Measurements from ENCODE around the gene SRCAP. TPM values are rescaled to one million over a fixed set of nuclear protein-coding genes. Genes with fewer than 3 reads are reported as not detected.
"Not testable (repeated sequence)": the region's sequence is repeated elsewhere in the genome, so short reads cannot be mapped to it uniquely, and the experiment has no call there.

Gene SRCAP
- total RNA-seq, 5 donors from 2014 or later (not counting 1 experiment from before 2014, with no cell fraction given): 82.8 to 124 (median 114) TPM

- Histone ChIP-seq H3K36me3 (ENCODE audit: control insufficient read depth in 2 of 2, extremely low read depth in 1 of 2, insufficient read depth in 1 of 2, low read length in 1 of 2) (peaks cover 10 to 55% of the 10 kb centered on the region in 2 donors), H3K9me3 (no peaks in the 10 kb centered on the region), H3K27ac (ENCODE audit: low read length) (no peak overlapping the region), H3K4me3 (ENCODE audit: control insufficient read depth in 1 of 2, extremely low read depth in 1 of 2, low read length in 1 of 2) (no peak overlapping the region), H3K4me1 (ENCODE audit: control insufficient read depth in 1 of 2, extremely low read depth in 1 of 2, insufficient read depth in 2 of 2, low read length in 2 of 2) (peaks cover 9 to 27% of the 10 kb centered on the region in 2 experiments), H3K27me3 (replicated peaks in 1 of 2; ENCODE audit: control insufficient read depth in 2 of 2, extremely low read depth in 1 of 2, insufficient read depth in 2 of 2, low read length in 1 of 2) (no peaks in the 10 kb centered on the region)
- ChIA-PET CTCF (no interaction called here), POLR2A (no interaction called here)
- Mint-ChIP-seq H3K4me3 (peak overlapping the region in 1 of 3 donors; percentile 84), H3K27me3 (no peaks in the 10 kb centered on the region), H3K4me1 (peaks cover 27 to 33% (median 30%) of the 10 kb centered on the region in 3 donors), H3K27ac (no peak overlapping the region), H3K36me3 (peaks cover 18% of the 10 kb centered on the region), H3K9me3 (no peaks in the 10 kb centered on the region)
- WGBS (ENCODE audit: insufficient coverage): 93% methylated on average over 8 of the region's 9 CpGs
- ATAC-seq (replicated peaks in 1 of 4) (no peak), DNase-seq (no peak)
These were observed 1.5 kb downstream of the SRCAP start for GRCh38 chr16:30700491-30700890.

GRCh38 chr16:30700971-30701370, 2.0 kb downstream of the SRCAP start:
- Histone ChIP-seq H3K9me3 (no peaks in the 10 kb centered on the region), H3K27ac (ENCODE audit: low read length) (no peak overlapping the region), H3K4me1 (ENCODE audit: control insufficient read depth in 1 of 2, extremely low read depth in 1 of 2, insufficient read depth in 2 of 2, low read length in 2 of 2) (peaks cover 9 to 27% of the 10 kb centered on the region in 2 experiments), H3K36me3 (ENCODE audit: control insufficient read depth in 2 of 2, extremely low read depth in 1 of 2, insufficient read depth in 1 of 2, low read length in 1 of 2) (peaks cover 10 to 59% of the 10 kb centered on the region in 2 donors), H3K27me3 (replicated peaks in 1 of 2; ENCODE audit: control insufficient read depth in 2 of 2, extremely low read depth in 1 of 2, insufficient read depth in 2 of 2, low read length in 1 of 2) (no peaks in the 10 kb centered on the region), H3K4me3 (ENCODE audit: control insufficient read depth in 1 of 2, extremely low read depth in 1 of 2, low read length in 1 of 2) (no peak overlapping the region)
- peaks cover 27 to 33% (median 30%) of the 10 kb centered on the region in 3 donors for H3K4me1 Mint-ChIP-seq
- H3K9me3 Mint-ChIP-seq: no peaks in the 10 kb centered on the region
- H3K27ac Mint-ChIP-seq: no peak overlapping the region
- DNase-seq (no peak), ATAC-seq (replicated peaks in 1 of 4) (no peak)
- H3K36me3 Mint-ChIP-seq: peaks cover 20% of the 10 kb centered on the region
- no CpG with 5 or more reads among the region's 5 CpGs for WGBS (ENCODE audit: insufficient coverage)
- POLR2A ChIA-PET: no interaction called here
- H3K4me3 Mint-ChIP-seq: peak overlapping the region in 2 of 3 donors; percentile 39 to 84
- H3K27me3 Mint-ChIP-seq: no peaks in the 10 kb centered on the region
- CTCF ChIA-PET: no interaction called here

GRCh38 chr16:30703071-30703470, 4.1 kb downstream of the SRCAP start:
- H3K27me3 Mint-ChIP-seq; H3K9me3 Mint-ChIP-seq; POLR2A ChIA-PET; CTCF ChIA-PET; H3K9me3 ChIP-seq; H3K4me3 ChIP-seq (ENCODE audit: control insufficient read depth in 1 of 2, extremely low read depth in 1 of 2, low read length in 1 of 2); H3K4me3 Mint-ChIP-seq; DNase-seq; ATAC-seq (replicated peaks in 1 of 4); H3K27ac Mint-ChIP-seq; H3K27me3 ChIP-seq (replicated peaks in 1 of 2; ENCODE audit: control insufficient read depth in 2 of 2, extremely low read depth in 1 of 2, insufficient read depth in 2 of 2, low read length in 1 of 2); H3K27ac ChIP-seq (ENCODE audit: low read length): not testable (repeated sequence)
- H3K4me1 ChIP-seq (ENCODE audit: control insufficient read depth in 1 of 2, extremely low read depth in 1 of 2, insufficient read depth in 2 of 2, low read length in 2 of 2): peaks cover 5 to 16% of the 10 kb centered on the region in 2 experiments
- WGBS (ENCODE audit: insufficient coverage): 98% methylated on average over 6 of the region's 12 CpGs
- Mint-ChIP-seq H3K36me3 (peaks cover 38% of the 10 kb centered on the region), H3K4me1 (peaks cover 19 to 30% (median 22%) of the 10 kb centered on the region in 3 donors)
- H3K36me3 ChIP-seq (ENCODE audit: control insufficient read depth in 2 of 2, extremely low read depth in 1 of 2, insufficient read depth in 1 of 2, low read length in 1 of 2): peaks cover 12 to 80% of the 10 kb centered on the region in 2 donors

- WGBS (ENCODE audit: insufficient coverage): 99% methylated on average over 9 of the region's 10 CpGs
- ChIA-PET CTCF (no interaction called here), POLR2A (no interaction called here)
- Mint-ChIP-seq H3K27ac (no peak overlapping the region), H3K4me3 (no peak overlapping the region), H3K27me3 (no peaks in the 10 kb centered on the region), H3K36me3 (peaks cover 39% of the 10 kb centered on the region), H3K4me1 (peaks cover 18 to 29% (median 22%) of the 10 kb centered on the region in 3 donors), H3K9me3 (no peaks in the 10 kb centered on the region)
- H3K36me3 ChIP-seq (ENCODE audit: control insufficient read depth in 2 of 2, extremely low read depth in 1 of 2, insufficient read depth in 1 of 2, low read length in 1 of 2): peaks cover 19 to 88% of the 10 kb centered on the region in 2 donors
- no peaks in the 10 kb centered on the region for H3K9me3 ChIP-seq
- no peak overlapping the region for H3K4me3 ChIP-seq (ENCODE audit: control insufficient read depth in 1 of 2, extremely low read depth in 1 of 2, low read length in 1 of 2)
- peaks cover 5 to 15% of the 10 kb centered on the region in 2 experiments for H3K4me1 ChIP-seq (ENCODE audit: control insufficient read depth in 1 of 2, extremely low read depth in 1 of 2, insufficient read depth in 2 of 2, low read length in 2 of 2)
- ATAC-seq (replicated peaks in 1 of 4): no peak
- no peaks in the 10 kb centered on the region for H3K27me3 ChIP-seq (replicated peaks in 1 of 2; ENCODE audit: control insufficient read depth in 2 of 2, extremely low read depth in 1 of 2, insufficient read depth in 2 of 2, low read length in 1 of 2)
- H3K27ac ChIP-seq (ENCODE audit: low read length): no peak overlapping the region
- no peak for DNase-seq
These were observed 5.0 kb downstream of the SRCAP start for GRCh38 chr16:30703971-30704370.

DNA sequence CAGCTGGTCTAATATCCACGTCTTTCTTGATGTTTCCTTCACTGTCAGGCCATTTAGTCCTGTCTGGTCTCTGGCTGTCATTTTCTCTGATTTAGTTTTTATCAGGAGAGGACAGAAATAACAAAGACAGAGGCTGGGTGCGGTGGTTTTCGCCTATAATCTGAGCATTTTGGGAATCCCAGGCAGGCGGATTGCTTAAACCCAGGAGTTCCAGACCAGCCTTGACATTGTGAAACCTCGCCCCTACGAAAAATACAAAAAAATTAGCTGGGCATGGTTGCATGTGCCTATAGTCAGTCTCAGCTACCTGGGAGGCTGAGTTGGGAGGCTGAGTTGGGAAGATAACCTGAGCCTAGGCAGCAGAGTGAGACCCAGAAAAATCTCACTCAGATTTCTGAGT, 7.1 kb downstream of the SRCAP start:
- Histone ChIP-seq H3K27me3 (replicated peaks in 1 of 2; ENCODE audit: control insufficient read depth in 2 of 2, extremely low read depth in 1 of 2, insufficient read depth in 2 of 2, low read length in 1 of 2) (no peaks in the 10 kb centered on the region), H3K9me3 (no peaks in the 10 kb centered on the region), H3K4me1 (ENCODE audit: control insufficient read depth in 1 of 2, extremely low read depth in 1 of 2, insufficient read depth in 2 of 2, low read length in 2 of 2) (no peaks in the 10 kb centered on the region), H3K4me3 (ENCODE audit: control insufficient read depth in 1 of 2, extremely low read depth in 1 of 2, low read length in 1 of 2) (no peak overlapping the region), H3K36me3 (ENCODE audit: control insufficient read depth in 2 of 2, extremely low read depth in 1 of 2, insufficient read depth in 1 of 2, low read length in 1 of 2) (peaks cover 32 to 96% of the 10 kb centered on the region in 2 donors), H3K27ac (ENCODE audit: low read length) (no peak overlapping the region)
- H3K27ac Mint-ChIP-seq: no peak overlapping the region
- DNase-seq: no peak
- H3K4me1 Mint-ChIP-seq: peaks cover 2 to 9% (median 4%) of the 10 kb centered on the region in 3 donors
- CTCF ChIA-PET: no interaction called here
- H3K4me3 Mint-ChIP-seq: no peak overlapping the region
- no peak for ATAC-seq (replicated peaks in 1 of 4)
- POLR2A ChIA-PET: no interaction called here
- WGBS (ENCODE audit: insufficient coverage): 96% methylated on average over 5 of the region's 6 CpGs
- no peaks in the 10 kb centered on the region for H3K9me3 Mint-ChIP-seq
- H3K36me3 Mint-ChIP-seq: peaks cover 47% of the 10 kb centered on the region
- no peaks in the 10 kb centered on the region for H3K27me3 Mint-ChIP-seq

DNA sequence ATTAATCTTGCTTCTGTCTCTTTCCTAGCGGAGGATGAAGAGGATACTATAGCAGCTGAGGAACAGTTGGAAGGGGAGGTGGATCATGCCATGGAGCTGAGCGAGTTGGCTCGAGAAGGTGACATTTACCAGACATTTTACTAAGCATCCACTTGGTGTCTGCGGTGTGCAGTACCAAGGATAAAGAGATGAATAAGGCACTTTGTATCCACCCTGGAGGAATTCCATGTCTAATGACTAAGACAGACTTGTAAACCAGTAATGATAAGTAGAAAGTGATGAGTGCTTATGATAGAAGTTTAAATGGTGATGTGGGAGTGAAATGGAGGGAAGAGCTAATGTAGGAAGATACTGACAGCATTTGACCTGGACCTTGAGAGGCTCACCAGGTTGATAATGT, 12.0 kb downstream of the SRCAP start:
- H3K27ac Mint-ChIP-seq: no peak overlapping the region
- H3K9me3 ChIP-seq: no peaks in the 10 kb centered on the region
- H3K27me3 ChIP-seq (replicated peaks in 1 of 2; ENCODE audit: control insufficient read depth in 2 of 2, extremely low read depth in 1 of 2, insufficient read depth in 2 of 2, low read length in 1 of 2): no peaks in the 10 kb centered on the region
- H3K27ac ChIP-seq (ENCODE audit: low read length): no peak overlapping the region
- peaks cover 20 to 26% (median 22%) of the 10 kb centered on the region in 3 donors for H3K4me1 Mint-ChIP-seq
- no peaks in the 10 kb centered on the region for H3K9me3 Mint-ChIP-seq
- ATAC-seq (replicated peaks in 1 of 4) (no peak), DNase-seq (no peak)
- peaks cover 4 to 9% of the 10 kb centered on the region in 2 experiments for H3K4me1 ChIP-seq (ENCODE audit: control insufficient read depth in 1 of 2, extremely low read depth in 1 of 2, insufficient read depth in 2 of 2, low read length in 2 of 2)
- no peak overlapping the region for H3K4me3 Mint-ChIP-seq
- ChIA-PET POLR2A (no interaction called here), CTCF (no interaction called here)
- H3K36me3 Mint-ChIP-seq: peaks cover 74% of the 10 kb centered on the region
- WGBS (ENCODE audit: insufficient coverage): no CpG with 5 or more reads among the region's 4 CpGs
- H3K4me3 ChIP-seq (ENCODE audit: control insufficient read depth in 1 of 2, extremely low read depth in 1 of 2, low read length in 1 of 2): no peak overlapping the region
- peaks cover 31 to 93% of the 10 kb centered on the region in 2 donors for H3K36me3 ChIP-seq (ENCODE audit: control insufficient read depth in 2 of 2, extremely low read depth in 1 of 2, insufficient read depth in 1 of 2, low read length in 1 of 2)
- H3K27me3 Mint-ChIP-seq: no peaks in the 10 kb centered on the region

GRCh38 chr16:30711712-30712111, 12.7 kb downstream of the SRCAP start:
- Mint-ChIP-seq H3K36me3 (peaks cover 77% of the 10 kb centered on the region), H3K27me3 (no peaks in the 10 kb centered on the region), H3K9me3 (no peaks in the 10 kb centered on the region), H3K27ac (no peak overlapping the region), H3K4me1 (peaks cover 28 to 32% (median 28%) of the 10 kb centered on the region in 3 donors), H3K4me3 (no peak overlapping the region)
- ATAC-seq (replicated peaks in 1 of 4) (no peak), DNase-seq (no peak)
- Histone ChIP-seq H3K27ac (ENCODE audit: low read length) (no peak overlapping the region), H3K4me1 (ENCODE audit: control insufficient read depth in 1 of 2, extremely low read depth in 1 of 2, insufficient read depth in 2 of 2, low read length in 2 of 2) (peaks cover 4 to 12% of the 10 kb centered on the region in 2 experiments), H3K4me3 (ENCODE audit: control insufficient read depth in 1 of 2, extremely low read depth in 1 of 2, low read length in 1 of 2) (no peak overlapping the region), H3K9me3 (no peaks in the 10 kb centered on the region), H3K27me3 (replicated peaks in 1 of 2; ENCODE audit: control insufficient read depth in 2 of 2, extremely low read depth in 1 of 2, insufficient read depth in 2 of 2, low read length in 1 of 2) (no peaks in the 10 kb centered on the region), H3K36me3 (ENCODE audit: control insufficient read depth in 2 of 2, extremely low read depth in 1 of 2, insufficient read depth in 1 of 2, low read length in 1 of 2) (peaks cover 32 to 94% of the 10 kb centered on the region in 2 donors)
- WGBS (ENCODE audit: insufficient coverage): 100% methylated on average over 1 of the region's 1 CpG
- CTCF ChIA-PET: no interaction called here
- POLR2A ChIA-PET: no interaction called here
